GM10847 (cell line): ENCODE results near the gene SLC30A2.

ENCODE experiments used
- POLR2A ChIP-seq: IDR thresholded peaks from 2 replicates; pipeline ENCODE4 v1.6.1; 2011; ENCODE audit not compliant: insufficient read length; ENCODE audit errors: extremely low read depth

The SLC30A2 gene

DNA sequence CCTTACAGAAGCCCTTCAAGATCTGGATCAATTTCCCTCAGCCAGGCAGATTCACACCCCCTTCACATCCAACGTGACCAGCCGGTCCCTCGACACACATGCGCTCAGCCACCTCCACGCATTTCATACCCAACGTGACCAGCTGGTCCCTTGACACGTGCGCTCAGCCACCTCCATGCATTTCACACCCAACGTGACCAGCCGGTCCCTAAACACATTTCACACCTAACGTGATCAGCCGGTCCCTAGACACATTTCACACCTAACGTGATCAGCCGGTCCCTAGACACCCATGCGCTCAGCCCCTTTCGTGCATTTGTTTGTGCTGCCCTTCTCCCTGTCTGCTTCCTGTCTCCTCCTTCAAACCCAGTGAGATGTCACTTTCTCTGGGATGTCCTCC is 39.2 kb downstream of the SLC30A2 start:
- TF ChIP-seq POLR2A: no peak

DNA sequence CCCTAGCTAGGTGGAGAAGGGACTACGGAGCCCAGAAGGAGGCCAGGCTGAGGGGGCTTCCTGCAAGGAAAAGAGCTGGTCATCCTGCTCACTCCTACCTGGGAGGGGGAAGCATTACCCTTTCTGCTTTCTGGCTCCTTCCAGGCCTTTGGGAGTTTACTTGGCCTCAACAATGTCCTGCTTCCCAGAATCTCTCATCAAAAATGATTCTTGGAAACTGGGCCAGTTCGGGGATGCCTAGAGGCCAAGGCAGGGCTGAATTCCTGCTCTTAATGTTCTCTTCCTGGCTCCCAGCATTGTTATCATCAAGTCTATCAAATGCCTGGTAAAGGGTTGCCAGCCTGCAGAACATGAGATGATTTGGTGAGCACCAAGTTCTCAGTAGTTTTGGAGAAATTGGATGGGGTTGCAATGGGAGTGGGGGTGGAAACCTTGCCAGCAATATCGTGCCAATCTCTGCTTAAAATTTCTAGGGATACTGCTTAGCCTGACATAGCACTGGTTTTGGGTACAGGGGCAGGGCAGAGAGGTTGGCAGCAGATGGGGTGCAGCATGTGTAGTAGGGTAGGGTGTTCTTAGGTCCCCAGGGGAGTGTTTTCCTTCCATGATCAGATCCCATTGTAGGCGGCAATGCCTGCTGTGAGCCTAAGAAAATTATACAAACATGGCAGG is 40.3 kb downstream of the SLC30A2 start:
- TF ChIP-seq POLR2A: no peak

DNA sequence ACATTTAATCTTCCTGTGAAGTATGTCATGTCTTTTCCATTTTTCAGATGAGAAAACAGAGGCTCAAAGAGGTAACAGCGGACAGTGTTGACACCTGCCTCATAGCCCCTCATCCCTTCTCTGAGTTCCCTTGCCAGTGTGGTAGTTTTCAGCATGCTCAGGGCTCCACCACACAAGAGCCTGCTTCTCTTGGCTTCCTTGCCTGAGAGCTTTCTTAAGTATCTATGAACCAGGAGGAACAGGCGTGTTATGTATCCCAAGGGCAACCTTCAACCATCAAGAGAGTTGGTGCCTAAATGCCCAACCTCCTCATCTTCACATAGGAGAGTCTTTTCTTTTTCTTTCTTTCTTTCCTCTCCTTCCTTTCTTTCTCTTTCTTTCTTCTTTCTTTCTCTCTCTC is 42.2 kb downstream of the SLC30A2 start:
- TF ChIP-seq POLR2A: no peak

DNA sequence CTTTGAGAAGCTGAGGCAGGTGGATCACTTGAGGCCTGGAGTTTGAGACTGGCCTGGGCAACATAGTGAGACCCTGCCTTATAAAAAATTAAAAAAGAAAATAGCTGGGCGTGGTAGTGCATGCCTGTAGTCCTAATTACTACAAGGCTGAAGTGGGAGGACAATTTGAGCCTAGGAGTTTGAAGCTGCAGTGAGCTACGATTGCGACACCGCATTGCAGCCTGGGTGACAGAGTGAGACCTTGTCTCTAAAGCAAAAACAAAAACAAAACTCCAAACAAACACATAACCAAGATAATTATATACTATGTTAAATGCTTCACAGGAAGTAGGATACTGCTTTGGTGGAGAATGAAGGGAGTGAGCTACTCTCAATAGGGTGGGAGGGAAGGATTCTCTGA is 42.7 kb downstream of the SLC30A2 start:
- no peak for TF ChIP-seq POLR2A

DNA sequence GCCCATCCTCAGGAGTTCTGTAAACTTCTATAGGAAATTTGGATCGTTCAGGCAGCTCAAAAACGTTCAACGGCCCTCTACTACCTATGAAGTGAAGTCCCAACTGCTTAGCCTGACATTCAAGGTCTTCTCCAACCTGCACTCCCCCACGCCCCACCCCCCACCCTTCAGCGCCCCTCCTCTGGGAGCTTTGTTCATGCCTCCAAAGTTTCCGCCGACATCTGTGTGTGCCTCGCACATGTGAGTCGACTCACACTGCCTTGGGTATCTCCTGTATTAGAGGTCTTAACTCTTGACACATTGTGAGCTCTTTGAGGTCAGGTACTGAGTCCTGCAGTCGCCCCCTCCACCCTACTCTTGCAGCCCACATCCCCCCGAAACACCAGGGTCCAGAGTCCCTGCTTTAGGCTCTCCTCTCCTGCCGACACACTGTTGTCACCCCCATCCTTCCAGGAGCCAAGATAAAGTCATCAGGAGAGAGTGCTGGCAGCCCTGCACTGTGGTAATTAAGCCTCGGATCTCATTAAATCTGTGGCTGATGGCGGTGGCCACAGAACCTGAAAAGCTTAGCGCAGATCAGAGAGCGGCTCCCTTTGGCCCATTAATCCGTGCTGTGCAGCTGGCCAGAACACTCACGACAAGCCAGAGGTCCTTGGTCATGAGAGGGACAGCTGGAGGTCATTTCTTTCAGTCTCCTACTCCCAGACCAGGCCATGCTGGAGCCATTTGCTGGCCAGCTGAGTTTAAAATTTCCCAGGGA is 46.7 kb downstream of the SLC30A2 start:
- TF ChIP-seq POLR2A: no peak

DNA sequence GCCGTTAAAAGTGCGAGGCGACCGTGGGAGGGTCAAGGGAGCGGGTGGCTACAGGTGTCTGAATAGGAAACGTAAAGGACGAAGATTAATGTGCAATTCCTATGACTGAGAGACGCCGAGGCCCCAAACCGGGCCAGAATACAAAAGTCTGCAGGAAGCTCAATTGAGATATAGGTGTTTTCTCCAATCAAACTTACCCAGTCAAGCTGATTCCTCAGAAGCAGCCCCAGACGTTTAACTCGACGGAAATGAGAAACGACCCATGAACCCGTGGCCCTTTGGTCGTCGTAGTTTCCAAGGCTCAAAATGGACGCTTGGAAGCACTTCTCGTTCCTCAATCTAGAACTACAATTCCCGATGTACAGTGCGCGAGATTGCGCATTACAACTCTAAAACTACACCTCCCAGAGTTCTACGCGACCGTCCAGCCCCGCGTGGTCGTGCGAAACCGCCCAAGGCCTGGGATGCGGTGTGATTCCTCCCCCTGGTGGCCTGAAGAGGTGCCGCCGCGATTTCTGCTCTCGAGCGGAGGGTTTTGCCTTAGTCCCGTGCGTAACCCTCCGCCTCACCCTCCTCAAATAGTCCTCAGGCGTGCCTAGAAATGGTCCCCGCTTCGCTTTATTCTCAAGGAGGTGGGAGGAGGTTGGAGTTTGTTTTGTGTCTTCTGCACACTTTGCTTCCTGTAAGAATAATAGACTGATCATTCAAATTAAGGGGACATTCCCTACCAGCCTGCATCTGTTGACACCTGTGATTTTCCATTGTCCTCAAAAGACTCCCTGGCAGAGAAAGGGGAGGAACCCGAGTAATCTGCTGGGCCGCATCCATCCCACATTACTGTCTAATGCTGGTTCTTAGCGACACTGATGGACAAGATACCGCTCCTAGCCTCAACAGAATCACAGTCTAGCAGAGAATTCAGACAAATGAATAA is 47.8 kb downstream of the SLC30A2 start, which contains the start of gene PAFAH2:
Gene PAFAH2, minus strand, starts transcription at position 236 of the 934 bp plus-strand sequence. CDS start 7,247 bp downstream, outside the sequence.
- no peak for TF ChIP-seq POLR2A

DNA sequence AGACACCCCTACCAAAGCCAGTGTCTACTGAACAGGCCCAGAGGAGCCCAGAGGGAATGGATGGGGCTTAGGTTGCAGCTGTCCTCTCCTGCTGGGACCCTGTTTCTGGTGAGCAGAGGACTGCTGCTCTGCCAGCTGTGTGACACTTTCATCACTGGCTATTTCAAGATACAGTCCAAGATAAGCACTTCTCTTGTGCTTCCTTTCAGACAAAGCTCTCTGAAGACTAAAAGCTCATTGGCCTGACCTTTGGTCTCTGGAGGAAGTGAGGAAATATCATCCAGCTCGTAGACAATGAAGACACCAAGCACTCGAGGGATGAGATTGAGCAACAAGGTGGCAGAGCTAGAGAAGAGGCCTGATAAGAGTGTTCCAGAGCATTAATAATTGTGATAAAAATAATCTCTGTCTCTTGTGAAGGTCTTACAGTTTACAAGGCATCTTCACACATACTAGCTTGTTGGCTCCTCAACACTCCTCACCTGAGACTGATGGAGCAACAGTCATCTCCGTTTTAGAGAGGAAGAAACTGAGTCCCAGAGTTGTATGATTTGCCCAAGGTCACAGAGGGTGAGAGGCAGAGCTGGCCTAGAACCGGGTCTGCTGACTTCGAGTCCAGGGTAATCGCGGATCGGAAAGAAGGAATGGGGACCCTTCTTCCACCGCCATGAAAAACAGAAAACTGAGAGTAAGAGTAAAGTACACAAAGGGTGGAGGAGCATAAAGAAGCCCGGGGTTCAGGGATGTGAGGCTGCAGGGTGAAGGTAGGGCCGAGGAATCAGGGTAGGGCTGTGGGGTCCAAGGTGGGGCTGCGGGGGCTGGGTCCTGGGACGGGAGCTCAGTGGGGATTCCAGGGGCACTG is 48.7 kb downstream of the SLC30A2 start:
- no peak for TF ChIP-seq POLR2A

DNA sequence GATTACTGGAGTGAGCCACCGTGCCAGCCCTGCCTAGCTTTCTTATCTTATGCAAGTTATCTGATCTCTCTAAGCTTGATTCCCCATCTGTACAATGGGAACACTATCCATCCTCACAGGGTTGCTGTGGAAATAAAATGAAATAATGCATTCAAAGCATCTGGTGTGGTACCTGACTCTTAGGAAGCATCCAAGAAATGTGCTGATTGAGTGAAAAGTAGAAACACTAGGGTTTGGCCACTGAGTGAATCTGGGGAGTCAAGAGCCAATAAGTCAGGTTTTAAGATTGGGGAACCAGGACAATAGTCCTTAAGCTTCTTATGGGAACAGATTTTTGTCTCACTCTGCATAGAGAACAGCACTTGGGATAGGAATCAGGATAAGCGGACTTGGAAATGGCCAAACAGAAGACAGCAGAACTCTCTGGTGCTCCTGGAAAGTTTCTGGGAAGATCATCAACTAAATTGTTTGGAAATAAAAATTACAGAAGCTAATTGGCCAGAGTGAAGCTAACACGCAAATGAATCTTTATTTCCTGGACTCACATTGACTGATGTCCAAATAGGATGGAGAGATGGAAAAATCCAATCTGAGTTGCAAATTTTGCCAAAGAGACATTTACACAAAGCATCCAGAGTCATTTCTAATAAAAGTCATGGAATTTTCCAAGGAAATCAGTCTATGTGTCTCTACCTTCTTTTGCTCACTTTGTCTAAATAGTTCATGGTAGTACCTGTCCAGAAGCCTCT is 51.3 kb downstream of the SLC30A2 start:
- no peak for TF ChIP-seq POLR2A

DNA sequence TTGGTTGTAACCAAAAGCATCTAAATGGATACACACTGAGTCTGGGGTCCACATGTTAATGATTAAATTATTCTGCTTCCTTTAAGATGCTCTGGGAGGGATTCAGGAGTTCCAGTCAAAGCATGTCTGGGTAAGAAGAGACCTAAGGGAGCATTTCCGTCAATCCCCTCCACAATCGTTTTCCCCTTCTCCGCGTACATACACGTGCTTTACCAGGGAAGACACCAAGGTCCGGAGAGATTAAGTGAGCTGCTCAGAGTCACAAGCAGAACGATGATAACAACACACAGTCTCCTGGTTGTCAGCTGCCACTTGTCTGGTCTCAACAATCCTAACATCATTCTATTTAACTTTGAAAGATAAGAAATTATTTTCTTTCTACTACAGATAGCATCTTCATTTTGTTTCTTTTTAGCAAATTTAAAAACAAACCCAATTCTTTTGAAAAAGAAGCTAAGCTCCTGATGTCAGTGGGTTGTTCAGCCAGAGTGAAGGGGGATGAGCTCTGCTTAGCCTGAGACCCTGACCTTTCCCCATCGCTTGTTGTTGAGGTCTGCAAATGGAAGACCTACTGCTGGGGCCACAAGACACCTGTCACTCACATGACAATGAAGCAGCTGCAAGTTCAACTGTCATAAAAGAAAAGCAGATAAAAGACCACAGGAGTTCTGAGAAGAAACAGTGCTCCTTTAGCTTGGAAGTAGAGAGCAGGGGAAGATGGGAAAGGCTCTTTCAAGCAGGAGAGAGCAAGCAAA is 52.5 kb downstream of the SLC30A2 start:
- TF ChIP-seq POLR2A: no peak

DNA sequence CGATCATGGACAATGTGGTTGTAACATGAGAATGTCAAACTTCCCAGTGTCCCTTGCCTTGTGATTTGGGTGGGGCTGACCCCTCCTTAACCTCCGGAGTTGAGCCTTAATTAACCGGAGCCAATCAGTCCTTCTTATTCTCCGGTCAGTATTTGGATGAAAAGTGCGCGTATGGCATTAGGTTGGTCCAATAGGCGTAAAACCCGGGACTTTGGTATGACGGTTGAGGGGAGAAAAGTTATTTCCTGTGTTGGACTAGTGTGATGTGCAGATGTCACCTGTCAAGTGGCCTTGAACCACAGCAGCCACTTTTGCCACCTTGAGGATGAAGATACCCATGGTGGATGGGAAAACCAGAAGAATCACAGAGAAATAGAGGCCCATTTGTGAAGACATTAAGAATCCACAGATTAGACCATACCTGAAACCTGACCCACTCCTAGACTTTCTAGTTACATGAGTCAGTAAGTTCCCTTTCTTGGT is 53.2 kb downstream of the SLC30A2 start:
- no peak for TF ChIP-seq POLR2A

DNA sequence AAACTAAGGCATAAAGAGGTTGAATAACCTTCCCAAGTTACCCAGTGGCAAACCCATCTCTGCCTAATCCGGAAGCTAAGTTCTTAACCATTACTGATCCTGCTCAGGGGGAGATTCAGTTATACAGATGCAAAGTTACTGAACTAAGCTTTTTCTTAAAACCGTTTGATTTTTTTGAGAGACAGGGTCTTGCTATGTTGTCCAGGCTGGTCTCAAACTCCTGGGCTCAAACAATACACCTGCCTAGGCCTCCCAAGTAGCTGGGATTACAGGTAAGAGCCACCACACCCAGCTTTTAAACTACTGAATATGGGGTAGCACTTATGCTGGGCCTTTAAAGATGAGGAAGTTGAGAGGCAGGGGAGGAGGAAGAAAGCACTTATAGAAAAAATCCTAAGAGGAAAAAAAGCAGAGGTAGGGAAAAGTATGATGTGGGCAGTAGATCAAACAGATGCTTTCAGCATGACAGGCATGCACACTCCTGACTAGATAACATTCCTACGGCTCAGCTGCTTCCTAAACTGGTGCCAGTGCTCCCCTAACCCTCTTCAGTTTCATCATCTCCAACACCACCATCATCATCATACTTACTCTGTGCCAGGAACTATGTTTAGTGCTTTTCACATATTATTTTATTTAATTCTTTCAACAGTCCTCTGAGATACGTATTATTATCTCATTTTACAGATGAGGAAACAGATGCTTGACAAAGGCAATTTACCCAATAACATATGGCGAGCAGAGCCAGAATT is 53.8 kb downstream of the SLC30A2 start:
- no peak for TF ChIP-seq POLR2A

DNA sequence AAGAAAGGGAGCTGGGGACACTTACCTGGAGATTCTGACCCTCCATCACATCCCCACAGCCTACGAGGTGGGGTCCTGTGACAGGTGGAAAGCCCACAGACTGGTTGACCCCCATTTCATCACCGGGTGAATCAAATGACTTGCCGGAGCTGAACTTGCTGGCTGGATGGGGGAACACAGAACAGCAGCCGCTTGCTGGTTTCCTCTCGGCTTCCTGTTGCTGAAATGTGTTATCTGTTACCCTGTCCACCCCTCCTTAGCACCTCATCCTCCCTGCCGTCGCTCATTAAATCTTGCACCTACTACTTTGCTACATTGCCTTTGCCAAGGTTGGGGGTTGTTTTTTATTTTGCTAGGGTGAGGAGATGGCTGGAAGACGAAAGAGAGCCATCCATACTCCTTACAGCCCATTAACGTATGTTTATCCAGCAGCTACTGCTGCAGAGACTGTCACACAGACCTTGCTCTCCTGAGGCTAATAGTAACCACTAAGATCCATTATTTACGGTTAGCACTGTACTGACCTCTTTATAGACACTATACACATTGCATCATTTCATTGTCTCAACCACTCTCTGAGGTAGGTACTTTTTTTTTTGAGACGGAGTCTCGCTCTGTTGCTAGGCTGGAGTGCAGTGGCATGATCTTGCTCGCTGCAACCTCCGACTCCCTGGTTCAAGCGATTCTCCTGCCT is 55.1 kb downstream of the SLC30A2 start:
- no peak for TF ChIP-seq POLR2A

DNA sequence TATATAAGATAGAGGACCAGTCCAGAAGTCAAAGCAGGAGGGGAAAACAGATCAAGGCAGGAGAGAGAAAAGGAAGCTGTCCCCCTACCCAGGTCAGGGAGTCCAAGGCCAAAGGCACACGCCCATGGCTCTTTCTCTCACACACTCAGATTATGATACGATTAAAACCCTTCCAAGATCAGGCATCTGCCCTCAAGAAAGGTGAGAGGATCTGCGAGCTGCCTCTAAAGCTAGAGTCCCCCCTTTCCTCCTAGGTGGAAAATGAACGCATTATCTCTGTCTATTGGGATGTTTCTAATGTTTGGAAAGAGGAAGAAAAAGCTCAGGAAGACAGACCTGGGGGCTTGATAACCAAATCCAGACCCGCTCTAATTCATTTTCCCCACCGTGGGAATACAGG is 55.7 kb downstream of the SLC30A2 start:
- no peak for TF ChIP-seq POLR2A
